ENCODE data around the gene TMEM184A.
"Not testable (repeated sequence)": the region's sequence is repeated elsewhere in the genome, so short reads cannot be mapped to it uniquely, and the experiment has no call there.

The TMEM184A gene

DNA sequence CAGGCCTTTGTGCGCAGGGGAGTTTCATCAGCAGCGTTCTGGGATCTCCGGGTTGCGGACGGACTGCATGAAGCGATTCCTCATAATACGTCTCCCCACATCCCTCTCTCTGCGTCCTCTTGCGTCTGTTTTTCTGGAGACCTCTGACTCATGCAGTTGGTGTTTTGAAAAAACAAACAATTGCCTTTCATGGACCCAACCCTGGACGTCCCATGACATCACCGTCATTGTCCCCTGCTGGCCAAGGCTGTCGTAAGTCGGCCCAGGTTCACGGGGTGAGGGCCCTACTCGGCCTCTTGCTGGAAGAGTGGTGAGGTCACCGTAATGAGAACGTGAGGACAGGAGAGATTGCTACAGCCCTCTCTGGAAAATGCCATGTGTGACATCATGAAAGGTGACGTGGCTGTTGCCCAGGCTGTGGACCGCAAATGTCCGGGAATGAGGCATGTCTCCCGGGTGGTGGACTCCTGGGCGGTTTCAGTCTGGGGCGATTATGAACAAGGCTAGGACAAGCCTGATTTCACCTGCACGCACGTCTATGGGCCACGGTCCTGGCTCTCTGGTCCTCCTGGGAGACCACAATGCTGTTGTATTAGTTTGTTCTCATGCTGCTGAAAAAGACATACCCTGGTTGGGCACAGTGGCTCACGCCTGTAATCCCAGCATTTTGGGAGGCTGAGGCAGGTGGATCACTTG is 35.3 kb downstream of the TMEM184A start:
- DNase-seq: no peak

DNA sequence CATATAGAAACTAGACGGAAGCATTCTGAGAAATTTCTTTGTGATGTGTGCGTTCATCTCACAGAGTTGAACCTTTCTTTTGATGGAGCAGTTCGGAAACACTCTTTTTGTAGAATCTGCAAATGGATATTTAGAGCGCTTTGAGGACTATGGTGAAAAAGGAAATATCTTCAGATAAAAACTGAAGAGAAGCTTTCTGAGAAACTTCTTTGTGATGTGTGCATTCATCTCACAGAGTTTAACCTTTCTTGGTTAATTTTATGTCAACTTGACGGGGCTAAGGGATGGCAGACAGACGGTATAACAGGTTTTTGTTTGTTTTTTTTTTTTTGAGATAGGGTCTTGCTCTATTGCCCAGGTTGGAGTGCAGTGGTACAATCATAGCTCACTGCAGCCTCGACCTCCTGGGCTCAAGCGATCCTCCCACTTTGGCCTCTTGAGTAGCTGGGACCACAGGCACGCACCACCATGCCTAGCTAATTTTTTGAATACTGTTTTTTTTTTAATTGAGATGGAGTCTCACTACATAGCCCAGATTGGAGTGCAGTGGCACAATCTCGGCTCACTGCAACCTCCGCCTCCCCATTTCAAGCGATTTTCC is 36.6 kb downstream of the TMEM184A start:
- not testable (repeated sequence) for DNase-seq

DNA sequence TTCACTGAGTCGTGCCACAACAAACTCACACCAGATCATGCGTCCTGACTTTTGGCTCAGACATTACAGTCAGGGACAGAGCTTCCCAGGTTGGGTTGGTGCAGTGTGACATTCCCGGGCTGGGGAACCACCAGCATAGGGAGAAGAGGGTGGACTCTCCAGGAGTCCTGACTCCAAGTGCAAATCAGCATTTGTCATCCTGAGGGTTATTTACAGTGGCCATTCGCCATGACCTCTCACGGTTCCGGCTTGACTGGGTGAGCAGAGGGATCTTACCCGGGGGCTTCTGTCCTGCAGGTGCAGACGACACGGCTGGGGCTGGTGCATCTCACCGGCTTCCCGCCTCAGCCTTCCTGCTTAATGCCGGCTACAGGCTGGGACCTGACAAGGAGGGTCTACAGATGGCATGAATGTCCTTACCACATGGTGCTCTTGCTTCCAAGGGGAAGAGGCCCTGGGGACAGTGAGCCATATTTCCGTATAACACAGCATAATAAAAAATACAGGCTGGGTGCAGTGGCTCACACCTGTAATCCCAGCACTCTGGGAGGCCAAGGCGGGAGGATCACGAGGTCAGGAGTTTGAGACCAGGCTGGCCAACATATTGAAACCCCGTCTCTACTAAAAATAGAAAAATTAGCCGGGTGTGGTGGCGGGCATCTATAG is 39.3 kb downstream of the TMEM184A start:
- DNase-seq: no peak

DNA sequence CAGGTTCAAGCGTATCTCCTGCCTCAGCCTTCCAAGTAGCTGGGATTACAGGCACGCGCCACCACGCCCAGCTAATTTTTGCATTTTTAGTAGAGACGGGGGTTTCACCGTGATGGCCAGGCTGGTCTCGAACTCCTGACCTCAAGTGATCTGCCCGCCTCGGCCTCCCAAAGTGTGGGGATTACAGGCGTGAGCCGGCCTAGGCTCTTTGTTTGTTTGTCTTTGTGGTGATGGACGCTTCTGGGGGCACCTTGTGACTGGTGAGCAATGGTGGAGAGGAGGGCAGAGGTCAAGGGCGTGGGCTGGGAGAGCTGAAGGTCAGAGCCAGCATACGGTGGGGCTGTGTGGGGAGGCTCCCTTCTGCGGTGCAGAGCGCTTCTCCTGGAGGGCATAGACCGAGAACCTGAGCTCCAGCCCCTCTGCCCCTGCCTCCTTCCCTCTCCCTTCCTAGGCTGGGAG is 40.5 kb downstream of the TMEM184A start:
- not testable (repeated sequence) for DNase-seq

GRCh38 chr7:1514995-1515401 is 41.0 kb downstream of the TMEM184A start:
- no peak for DNase-seq

- no peak for DNase-seq
Measured at GRCh38 chr7:1514407-1514806, 41.6 kb downstream of the TMEM184A start.

GRCh38 chr7:1513657-1514095 is 42.3 kb downstream of the TMEM184A start:
- DNase-seq: no peak

DNA sequence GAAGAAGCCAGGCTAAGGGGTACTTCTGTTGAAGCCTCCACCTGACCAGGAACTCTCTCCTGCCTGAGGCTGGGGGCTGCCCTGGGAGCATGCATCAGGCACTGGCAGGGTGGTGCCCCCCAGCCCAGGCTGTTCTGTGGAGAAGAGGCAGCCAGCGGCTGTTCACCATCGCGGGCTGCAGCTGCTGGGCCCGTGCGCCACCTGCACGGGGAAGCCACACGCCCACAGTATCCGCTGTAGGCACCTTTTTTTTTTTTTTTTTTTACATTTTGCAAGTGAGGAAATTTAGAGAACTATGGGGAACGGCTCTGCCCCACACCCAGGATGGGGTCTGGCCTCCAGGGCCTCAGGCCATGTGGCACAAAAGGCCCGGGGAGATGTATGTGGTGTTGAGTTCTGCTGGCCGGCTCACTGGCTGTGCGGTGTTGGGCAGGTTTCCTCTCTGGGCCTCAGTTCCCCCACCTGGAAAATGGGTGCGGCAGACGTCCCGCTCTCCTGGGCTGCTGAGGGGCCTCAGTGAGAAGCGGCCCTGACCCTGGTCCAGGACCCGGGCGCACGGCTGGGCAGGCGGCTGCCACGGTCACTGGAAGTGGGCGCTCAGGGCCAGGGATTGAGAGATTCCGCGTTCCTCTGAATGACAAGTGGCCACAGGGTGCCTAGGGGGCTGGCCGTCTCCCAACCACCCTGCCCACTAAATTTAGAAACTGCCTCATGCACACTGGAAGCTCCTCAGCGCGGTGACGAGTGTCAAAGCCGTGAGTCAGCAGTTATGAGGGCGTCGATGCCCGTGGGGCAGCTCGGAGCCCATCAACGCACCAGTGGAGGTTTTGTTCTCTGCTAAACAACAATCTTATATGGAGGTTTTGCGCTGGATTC is 43.0 kb downstream of the TMEM184A start:
- no peak for DNase-seq

GRCh38 chr7:1511444-1512422 is 44.3 kb downstream of the TMEM184A start:
- no peak for DNase-seq

- no peak for DNase-seq
Measured at GRCh38 chr7:1510780-1511154, 45.2 kb downstream of the TMEM184A start.

DNA sequence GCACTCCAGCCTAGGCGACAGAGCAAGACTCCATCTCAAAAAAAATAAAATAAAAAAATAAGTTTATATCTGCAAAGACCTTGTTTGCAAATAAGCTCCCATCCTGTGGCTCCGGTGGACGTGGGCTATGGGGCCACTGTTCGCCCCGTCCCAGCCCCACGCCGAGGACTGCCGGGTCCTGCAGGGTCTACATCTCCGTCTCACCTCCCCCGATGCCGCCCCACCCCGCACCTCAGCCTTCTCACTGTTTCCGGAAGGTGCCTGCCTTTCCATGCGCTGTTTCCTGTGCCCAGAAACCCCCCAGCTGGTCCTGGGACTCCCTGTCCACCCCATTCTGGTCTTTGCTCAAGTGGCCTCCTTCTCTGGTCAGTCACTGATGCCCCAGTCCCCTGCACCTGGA is 46.8 kb downstream of the TMEM184A start:
- no peak for DNase-seq

DNA sequence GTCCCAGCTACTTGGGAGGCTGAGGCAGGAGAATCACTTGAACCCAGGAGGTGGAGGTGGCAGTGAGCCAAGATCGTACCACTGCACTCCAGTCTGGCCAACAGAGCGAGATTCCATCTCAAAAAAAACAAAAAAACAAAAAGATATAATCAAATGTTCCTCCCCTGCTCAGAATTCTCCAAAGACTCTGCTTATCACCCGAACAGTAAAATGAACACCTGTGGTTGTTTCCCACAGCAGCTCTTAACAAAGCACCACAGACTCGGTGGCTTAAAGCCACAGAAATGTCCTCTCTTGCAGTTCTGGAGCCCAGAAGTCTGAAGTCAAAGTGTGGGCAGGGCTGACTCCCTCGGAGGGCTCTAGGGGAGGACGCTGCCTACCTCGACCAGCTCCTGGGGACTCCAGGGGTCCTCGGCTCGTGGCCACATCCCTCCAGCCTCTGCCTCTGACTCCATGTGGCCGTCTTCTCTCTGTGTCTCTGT is 47.7 kb downstream of the TMEM184A start:
- no peak for DNase-seq

DNA sequence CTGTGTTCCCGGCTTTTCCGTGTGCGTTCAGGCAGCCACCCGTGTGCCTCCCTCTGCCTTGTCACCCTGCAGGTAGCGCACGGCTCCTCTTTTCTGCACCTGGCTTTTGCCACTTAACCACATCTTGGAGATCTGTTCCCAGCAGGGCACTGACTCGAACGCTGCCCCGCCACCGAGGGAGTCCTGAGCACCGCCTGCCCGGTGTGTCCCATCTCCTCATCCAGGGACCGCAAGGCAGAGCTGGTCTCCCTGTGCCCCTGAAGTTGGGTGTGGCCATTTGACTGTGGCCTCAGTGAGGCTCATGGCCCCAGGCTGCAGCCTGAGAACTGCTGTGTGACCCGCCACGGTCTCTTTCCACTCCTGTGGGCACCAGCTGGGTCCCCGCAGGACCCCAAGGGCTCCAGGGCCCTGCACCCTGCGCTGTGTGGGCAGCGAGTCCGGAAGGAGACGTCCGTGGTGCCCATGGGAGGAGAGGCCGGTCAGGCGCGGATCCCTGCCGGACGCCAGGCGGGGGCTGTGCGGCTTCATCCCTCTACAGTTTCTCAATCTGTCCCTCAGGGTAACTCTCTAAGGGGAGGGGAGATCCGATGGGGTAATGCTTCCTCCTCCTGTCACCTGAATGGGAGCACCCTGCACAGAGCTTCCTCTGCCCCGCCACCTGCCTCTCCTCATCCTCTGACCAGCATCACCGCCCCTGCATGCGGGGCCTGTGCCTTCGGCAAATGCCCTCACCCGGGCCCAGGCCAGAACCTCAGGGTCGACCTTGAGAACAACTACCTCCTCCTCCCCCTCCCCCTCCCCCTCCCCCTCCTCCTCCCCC is 50.1 kb downstream of the TMEM184A start:
- DNase-seq: no peak

DNA sequence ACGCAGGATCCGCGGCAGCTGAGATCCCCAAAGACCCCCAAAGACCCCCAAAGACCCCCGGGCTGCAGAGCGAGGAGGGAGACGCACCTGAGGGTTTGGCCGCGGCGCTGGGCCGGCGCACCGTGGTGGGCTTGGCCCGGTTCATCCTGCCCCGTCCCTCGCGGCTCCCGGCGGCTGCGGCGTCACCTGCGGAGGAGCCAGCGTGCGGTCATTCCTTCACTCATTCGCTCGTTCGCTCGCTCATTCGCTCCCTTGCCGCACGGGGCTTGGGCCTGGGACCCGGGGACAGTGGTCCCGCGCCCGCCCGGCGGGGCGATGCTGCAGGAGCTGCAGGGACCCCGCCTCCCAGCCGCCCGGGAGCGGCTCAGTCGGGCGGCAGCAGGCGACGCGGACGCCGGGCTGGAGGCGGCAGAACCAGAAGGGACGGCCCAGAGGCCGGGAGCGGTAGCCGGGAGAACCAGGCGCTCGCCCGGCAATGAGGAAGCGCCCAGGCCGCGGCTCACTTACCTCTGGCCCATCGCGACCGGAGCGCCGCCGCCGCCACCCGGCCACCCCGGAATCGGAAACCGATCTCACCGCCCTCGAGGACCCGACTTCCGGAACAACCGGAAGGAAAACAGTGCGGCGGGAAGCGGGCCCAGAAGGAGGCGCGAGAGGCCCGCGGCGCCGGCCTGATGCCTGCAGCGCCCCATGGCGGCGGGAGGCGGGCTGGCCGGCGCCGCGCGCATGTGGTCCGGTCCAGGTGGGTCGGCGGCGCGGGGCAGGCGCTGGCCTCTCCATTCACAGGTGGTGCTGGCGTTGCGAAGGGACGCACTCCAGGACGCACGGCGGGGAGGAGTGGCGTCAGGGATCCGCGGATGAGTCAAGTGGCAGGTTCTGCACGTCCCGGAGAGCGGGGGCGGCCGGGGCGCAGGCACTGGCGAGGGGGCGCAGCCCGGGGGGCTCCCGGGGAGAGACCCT is 51.9 kb downstream of the TMEM184A start, which contains the start of gene INTS1:
Gene INTS1, minus strand, starts transcription at position 574 of the 960 bp plus-strand sequence. Its CDS starts 429 bp downstream, at position 145.
- DNase-seq: peak; percentile 80

- no peak for DNase-seq
Measured at GRCh38 chr7:1503390-1503789, 52.6 kb downstream of the TMEM184A start.

- DNase-seq: no peak
Measured at GRCh38 chr7:1502845-1503244, 53.2 kb downstream of the TMEM184A start.

- DNase-seq: no peak
Measured at GRCh38 chr7:1501487-1502270, 54.3 kb downstream of the TMEM184A start.

GRCh38 chr7:1500064-1500807 is 55.8 kb downstream of the TMEM184A start:
- DNase-seq: no peak
